NCI-H146 treated with DMSO at 0.1 percent for 48 hours (cell line): ENCODE results near the gene NOL9.
"Not testable (repeated sequence)": the region's sequence is repeated elsewhere in the genome, so short reads cannot be mapped to it uniquely, and the experiment has no call there.

Experiments
- DNase-seq: peaks from one replicate; lab custom pipeline; 2025; ENCODE audit not compliant: unreplicated experiment; lab: John Stamatoyannopoulos, UW

Gene NOL9

DNA sequence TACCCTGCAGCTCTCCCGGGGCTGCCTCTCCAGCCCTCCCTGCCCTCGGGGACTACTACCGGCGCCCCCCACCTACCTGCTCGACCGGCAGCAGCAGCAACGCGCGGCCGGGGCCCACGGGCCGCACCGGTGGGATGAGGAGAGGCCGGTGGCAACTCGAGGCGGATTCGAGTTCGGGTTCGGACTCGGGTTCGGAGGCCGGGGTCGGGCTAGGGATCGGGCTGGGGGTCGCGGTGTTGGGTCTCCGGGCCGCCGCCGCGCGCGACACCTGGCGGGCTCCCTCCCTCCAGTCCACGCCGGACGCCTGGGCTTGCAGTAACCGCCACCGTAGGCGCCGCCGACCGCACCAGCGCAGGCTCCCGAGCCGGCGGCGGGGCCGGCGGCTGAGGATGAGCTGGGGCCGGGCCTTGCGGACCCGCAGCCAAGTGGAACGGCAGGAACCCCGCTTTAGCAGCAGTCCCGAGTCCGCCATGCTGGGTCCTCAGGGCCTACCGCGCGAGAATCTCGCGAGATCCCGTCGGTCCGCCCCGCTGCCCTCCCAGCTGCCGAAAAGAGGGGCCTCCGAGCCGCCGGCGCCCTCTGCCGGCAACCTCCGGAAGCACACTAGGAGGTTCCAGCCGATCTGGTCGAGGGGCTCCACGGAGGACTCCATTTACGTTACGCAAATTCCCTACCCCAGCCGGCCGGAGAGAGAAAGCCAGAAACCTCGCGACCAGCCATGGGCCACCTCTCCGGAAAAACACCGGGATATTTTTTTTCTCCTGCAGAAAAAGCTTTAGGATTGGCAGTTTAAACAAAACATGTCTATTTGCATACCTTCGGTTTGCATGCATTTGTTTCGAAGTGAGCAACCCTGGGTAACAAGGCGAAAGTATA is at the start of gene NOL9:
NOL9 (minus strand) TSS at position 483 of the 876 bp plus-strand sequence; CDS start at position 472, 11 bp downstream.
- DNase-seq, result peak; percentile 43

DNA sequence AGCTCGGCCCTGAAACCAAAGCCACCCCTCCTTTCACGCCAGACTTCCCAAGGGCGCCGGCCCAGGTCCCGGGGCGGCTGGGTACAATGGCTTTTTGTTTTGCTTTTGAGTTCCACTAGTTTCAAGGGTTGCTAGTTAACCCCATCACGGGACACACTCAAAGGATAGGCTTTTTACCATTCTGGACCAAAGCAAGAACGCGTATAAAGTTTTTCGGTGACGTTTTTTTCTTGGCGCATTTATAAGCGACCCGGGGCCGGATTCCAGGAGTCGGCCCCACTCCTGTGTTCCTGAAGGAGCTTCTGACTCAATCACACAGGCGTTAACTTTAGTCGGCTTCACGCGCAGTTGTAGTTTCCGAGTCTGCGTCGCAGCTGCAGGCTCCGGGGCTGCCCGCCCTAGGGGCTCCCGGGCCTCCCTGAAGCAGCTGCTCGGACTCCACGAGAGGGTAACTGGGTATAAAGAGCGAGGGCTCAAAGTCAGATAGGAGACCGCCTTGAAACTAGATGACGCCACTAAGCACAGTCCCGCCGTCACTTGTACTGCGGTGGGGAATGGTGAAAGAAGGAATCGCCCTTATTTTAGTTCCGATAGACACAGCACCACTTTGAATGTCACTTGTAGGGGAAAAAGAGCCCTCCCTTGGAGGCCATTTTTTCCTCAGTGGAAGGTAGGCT is 49.1 kb upstream of the NOL9 start:
- DNase-seq, result no peak

DNA sequence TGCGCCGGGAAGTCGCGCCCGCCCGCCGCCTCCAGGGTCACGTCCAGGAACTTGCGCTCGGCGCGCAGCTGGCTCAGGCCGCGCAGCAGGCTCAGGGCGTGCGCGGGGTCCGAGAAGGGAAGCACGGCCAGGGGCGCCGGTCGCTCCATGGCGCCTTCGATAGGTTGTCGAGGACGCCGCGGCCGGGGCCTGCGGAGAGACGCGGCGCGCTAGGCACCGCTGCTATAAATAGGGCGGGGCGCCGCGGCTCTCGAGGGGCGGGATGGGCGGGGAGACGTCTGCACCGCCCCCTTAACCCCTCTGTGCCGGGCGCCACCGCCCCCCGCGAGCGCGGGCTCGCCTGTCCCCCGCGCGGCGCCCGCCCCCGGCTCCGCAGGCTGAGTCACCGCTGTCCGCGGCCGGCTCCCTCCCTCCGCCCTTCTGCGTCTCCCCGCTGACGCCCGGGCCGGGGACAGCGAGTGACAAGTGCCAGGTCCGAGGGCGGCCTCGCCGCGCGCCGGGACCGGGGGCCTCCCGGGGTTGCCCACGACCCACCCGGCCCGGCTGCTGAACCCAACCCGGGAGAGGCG is 48.4 kb upstream of the NOL9 start, which contains the start of gene KLHL21:
KLHL21 (minus strand) TSS at position 201 of the 569 bp plus-strand sequence; CDS start at position 149, 52 bp downstream.
- DNase-seq, result peak; percentile 8

DNA sequence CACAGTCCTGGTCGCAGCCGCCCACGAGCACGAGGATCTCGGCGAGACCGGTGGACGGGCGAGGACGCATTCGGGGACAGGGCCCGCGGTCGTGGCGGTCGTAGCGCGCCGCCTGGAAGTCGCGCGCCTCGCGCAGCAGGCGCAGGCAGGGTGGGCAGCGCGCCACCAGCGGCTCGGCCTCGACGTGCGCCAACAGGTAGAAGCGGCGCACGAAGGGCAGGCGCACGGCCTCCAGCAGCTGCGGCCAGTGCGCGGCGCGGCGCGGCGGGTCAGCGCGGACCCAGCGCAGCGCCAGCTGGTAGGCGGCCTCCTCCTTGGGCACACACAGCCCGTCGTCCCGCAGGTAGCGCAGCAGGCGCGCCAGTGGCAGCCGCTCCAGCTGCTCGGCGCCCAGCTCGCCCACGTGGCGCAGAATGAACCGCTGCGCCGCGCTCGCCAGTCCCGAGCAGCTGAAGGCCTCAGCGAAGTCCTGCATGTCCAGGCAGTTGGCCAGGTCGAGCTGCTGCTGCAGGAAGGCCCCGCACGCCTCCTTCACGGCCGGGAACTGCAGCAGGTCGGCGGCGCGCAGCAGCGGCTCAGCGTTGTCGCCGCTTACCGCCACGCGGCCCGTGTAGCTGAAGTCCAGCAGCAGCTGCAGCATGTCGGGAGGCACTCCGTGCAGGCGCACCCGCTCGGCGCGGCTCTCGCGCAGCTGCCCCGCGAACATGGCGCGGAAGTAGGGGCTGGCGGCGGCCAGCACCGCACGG is 47.8 kb upstream of the NOL9 start:
- peak; percentile 10 for DNase-seq

DNA sequence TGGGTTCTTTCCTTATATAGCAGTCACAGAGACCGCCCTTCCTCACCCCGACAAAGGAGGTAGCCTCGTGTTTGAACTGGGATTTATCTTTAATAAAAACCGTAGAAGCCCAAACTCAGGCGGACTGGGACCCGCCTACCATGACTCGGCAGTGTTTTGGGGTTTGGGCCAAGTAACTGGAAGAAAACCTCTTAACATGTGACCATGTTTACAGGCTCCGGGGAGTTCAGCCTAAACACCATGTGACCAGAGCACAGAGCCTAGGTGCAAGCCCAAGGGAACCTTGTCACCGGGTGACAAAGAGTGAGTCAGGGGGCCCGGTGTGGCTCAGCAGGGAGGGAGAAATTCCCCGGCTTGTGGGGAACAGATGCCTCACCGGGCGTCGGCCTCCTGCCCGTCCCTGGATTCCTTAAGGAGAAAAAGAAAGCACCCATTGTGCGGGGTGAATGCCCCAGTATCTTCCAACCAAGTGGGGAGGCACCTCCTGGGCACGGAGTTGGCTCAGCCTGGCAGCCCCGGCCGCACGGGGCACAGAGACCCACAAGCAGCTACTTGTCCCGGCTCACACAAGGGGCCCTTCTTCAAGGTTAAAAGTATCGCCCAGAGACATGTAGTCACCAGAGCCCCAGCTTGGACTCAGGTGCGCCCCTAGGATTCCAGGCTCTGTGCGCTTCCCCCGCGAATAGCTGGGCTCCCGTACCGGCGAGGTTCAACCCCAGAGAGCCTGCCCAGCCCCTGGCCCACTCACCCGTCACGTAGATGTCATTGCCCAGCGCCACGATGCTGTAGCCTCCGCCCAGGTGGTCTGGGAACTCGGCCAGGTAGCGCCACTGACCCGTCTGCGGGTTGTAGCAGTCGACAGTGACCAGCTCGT is 47.0 kb upstream of the NOL9 start:
- DNase-seq, result no peak

DNA sequence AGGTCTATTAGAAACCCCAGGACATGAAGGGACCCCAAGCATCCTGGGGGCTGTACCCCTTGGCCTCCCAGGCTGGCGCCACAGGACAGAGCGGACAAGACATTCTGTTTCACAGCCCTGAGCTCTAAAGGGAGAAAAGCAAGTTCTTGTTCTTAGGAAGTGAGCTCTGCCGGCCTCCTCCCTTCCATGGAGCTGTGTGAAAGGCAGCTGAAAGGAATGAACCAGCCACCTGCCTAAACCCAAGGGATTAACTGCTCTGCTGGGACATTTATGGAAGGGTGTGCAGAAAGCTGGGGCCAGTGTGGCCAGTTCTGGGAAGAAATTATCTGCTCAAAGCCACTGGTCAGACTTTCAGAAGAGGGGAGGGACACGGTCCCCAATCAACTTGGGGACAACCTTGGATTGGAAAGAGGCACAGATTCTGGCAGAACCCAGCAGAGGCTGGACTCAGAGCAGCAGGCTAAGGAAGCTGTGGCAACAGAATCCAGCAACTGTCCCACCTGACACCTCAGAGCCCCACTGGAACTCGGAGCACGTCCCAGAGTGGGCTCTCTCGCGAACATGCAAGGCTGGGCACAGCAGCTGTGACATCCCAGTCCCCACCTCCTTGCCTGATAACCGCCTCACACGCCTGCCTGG is 46.2 kb upstream of the NOL9 start:
- no peak for DNase-seq

DNA sequence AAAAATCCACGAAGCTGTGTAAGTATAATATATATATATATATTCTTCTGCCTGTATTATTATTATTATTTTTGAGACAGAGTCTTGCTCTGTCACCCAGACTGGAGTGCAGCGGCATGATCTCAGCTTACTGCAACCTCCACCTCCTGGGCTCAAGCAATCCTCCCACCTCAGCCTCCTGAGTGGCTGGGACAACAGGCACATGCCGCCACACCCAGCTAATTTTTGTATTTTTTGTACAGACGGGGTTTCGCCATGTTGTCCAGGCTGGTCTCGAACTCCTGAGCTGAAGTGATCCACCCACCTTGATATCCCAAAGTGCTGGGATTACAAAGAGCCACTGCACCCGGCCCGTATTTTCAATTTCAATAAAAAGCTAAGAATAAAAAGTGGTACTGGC is 45.7 kb upstream of the NOL9 start:
- DNase-seq, result not testable (repeated sequence)

DNA sequence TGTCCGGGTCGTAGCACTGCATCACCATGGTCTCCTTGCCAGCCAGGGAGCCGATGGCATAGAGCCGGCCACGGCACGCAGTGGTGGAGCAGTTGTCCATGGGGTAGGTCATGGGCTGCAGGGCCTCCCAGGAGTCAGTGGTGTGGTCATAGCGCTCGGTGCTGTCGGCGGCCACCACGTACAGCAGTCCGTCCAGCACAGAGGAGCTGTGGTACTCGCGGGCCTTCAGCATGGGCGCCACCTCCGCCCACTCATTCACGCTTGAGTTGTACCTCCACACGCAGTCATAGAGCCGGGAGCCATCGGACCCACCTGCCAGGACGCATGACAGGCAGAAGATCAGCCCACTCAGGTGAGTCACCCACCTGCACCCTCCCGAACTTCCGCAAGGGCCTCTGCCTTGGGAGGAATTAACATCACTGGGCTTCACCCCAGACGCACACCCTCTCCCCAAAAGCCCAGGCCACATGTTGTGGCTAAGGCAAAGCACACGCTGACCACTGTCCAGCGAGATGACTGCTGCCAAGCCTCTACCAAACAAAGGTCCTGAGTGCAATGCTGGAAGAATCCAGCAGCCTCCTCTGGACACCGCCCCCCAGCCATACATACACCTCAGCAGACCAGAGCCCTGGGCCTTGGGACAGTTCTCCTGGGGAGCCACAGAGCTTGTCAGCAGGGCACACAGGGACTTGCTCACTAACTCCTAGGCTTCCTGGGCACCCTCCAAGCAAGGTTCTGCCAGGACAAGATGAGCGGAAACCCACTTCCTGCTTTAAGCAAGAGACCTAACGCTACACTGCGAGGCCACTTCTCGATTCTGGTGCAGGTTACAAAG is 45.0 kb upstream of the NOL9 start:
- no peak for DNase-seq

DNA sequence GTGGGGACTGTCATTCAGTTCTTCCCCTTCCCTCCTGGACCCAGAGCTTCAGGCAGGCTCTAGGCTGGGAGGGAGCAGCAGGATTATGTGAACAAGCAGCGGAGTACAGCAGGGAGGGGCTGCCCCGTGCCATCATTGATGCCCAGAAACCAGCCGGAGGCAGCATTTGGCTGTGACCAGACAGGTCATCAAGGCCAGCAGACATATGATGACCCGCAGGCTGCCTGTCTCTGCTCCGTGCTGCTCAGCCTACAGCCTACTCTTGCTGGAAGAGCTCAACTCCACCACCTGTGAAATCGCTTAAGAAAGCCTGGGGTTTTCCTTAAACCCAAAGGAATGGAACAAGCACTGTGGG is 43.4 kb upstream of the NOL9 start:
- DNase-seq, result no peak

DNA sequence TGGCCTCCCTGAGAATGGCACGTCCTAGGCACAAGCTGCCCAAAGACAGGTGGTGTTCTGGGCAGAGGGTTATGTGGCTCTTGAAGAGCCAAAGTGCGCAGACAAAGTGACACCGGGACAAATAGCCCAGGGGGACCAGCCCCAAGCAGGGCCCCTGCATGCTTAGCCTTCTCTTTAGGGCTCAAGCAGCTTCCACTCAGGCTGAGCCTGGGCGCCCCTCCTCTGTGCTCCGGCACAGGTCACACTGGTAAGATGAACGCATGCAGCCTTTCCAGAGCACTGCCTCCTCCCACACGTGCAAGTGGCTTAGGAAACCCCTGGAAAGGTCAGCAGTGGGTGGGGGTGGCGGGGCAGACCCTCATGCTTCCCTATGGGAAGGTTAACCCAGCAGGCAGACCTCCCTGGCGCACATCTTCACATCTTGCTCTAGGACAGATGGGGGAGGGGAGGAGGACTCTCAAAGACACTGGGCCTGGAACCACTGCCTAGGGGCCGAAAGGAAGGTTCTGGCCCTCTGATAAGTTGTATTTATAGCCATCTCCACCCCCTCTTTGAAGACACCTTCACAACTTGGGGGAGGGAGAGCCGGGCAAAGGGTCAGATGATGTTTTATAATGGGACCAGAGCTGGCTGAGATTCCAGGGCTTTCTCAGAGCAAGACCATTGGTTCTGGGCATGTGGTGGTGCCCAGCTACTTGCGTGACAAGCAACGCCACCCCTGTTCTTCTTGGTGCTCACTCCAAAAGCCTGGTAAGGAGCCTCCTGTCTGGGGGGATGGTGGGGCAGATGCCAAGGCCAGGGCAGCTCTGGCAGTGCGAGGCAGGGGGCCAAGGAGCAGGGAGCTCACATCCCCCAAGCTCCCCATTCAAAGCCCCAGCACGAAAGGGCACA is 42.8 kb upstream of the NOL9 start:
- no peak for DNase-seq

DNA sequence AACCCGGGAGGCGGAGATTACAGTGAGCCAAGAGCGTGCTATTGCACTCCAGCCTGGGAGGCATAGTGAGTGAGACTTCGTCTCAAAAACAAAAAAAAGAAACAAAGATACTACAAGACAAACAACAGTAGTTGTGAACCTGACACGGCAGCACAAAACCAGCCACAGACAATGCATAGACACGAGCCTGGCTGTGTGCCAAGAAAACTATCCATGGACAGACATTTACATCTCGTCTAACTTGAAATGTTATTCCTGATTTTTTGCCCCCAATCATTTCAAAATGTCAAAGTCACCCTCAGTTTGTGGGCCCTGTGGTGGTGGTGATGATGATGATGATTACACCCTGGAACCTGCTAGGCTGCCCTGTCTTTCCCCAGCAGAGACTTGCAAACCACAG is 42.0 kb upstream of the NOL9 start:
- DNase-seq, result no peak

DNA sequence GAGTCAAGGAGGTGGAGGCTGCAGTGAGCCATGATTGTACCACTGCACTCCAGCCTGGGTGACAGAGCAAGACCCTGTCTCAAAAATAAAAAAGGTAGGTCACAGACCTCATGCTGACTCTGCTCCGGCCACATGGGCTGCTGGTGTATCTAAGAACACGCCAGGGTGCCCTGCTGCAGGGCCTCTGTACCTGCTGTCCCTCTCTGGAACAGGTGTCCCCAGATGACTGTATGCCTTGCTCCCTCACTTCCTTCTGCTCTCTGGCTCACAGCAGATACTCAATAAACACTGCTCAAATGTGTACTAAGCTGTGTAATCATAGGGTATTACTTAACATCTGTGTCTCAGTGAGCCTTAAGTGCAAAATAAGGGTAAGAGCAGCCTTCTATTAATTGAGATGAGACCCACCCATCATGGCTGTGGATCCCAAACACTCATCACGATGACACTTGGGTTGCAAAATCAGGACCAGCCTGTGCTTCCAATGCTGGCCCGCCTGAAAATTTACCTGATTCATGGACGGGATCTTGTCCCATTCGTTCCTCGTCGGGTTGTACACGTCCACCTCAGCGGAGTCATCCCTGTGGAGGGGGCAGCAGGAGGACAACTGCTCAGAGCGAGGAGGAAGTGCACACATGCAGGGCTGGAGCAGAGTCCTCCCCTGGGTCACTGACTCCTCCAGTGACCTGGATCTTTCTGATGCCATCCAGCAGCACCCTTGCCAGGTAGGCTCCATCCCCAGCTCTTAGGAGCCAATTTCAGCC is 40.8 kb upstream of the NOL9 start:
- no peak for DNase-seq

DNA sequence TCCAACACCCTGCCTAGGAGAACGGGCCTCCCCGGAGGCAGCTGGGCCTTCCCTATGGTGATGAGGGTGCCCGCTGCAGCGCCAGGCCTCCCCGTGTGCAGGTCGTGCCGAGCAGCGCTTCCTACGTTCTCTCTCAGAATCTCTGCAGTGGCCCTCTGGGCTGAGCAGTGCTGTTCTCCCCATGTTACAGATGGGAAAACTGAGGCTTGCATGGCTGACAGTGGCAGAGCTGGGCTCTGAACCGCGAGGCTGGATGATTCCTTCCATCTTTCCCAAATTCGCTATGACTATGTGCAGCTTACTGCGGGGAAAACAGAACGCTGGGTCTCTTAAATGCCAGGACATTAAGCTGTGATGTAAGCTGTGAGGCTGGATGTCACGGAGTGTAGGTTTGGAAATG is 39.5 kb upstream of the NOL9 start:
- no peak for DNase-seq

DNA sequence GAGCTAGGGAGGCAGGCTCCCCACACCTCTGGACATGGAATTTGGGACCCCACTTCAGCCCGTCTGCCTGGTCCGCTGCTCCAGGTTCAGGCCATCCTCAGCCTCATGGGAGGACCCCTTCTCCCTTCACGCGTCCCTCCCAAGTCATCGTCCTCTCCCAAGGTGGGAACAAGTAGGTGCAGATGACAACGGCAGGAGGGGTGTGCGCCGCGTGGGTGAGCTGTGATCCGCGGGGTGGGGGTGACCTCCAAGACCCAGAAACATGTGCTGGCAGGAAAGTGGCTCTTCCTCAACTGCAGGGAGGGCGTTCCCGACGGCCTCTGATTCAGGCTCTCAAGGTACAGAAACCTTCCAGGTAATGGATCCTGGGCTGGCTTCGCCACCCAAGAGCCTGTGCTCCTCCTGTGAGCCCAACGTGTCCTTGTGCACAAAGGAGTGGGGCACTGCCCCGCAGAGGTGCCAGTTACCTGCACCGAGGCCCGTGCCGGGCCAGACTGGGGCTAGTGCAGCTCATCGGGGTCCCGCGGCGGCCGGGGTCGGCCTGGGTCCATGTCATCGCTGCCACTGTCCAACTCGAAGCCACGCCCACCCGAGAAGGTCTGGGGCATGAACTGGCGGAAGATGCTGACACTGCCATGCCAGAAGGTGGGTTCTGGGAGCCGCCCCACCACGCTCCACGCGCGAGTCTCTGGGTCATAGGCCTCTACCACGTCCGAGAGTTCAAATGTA is 38.7 kb upstream of the NOL9 start:
- no peak for DNase-seq

DNA sequence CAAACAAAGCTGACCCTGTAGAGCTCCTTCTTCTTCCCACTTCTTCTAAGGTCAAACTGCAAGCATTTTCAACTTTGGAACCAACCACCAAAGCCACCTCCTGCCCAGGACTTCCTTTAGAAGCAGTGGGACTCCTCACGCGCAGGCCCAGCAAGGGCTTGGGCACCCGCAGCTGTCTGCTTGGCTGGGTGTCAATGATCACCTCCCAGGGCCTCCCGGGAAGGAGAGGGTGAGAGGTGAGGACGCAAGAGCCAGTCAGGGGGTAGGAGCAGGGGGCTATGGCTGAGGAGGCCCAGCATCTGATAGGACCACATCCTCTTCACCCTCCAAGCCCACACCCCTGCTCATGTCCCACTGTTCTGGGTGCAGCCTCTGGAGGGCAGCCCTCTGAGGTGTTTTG is 38.1 kb upstream of the NOL9 start:
- no peak for DNase-seq

DNA sequence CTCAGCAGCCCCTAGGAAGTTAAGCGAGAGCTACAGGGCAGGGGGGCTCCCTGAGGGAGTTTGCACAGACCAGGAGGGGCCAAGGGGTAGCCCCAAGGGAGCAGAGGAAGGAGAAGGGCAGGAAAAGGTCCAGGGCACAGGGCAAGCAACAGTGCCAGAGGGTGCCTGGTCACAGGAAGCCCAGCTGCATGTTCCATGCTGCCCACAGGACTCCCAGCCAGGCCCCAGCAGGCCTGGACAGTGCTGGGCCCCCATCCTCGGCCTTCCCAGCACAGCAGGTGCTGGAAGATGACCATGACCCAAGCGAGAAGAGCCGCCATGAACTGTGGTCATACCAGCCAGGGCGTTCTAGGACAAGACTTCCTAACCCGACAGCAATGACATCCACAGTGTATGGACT is 37.3 kb upstream of the NOL9 start:
- DNase-seq, result no peak

DNA sequence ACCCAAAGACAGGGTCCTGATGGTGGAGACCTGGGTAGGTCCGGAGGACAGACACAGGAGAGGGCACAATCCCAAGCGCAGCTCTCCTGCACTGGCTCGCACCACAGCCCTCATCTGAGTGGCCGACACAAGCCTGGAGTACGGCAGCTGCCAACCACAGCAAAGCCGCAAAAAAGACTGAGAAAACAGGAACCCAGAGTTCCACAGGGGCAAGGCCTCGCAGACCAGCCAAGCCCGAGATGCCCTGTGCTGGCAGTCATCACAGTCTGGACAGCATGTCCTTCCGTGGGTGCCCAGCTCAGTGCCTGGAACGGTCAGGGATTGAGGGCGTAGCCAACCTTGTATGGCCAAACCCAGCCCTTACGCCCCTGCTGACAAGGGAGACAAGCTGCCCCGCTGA is 36.9 kb upstream of the NOL9 start:
- no peak for DNase-seq
